ENCODE results near the gene ARHGAP10.
A peak's percentile ranks its signal among the peaks of the same experiment; 100 is the strongest.

The ARHGAP10 gene, protein sequence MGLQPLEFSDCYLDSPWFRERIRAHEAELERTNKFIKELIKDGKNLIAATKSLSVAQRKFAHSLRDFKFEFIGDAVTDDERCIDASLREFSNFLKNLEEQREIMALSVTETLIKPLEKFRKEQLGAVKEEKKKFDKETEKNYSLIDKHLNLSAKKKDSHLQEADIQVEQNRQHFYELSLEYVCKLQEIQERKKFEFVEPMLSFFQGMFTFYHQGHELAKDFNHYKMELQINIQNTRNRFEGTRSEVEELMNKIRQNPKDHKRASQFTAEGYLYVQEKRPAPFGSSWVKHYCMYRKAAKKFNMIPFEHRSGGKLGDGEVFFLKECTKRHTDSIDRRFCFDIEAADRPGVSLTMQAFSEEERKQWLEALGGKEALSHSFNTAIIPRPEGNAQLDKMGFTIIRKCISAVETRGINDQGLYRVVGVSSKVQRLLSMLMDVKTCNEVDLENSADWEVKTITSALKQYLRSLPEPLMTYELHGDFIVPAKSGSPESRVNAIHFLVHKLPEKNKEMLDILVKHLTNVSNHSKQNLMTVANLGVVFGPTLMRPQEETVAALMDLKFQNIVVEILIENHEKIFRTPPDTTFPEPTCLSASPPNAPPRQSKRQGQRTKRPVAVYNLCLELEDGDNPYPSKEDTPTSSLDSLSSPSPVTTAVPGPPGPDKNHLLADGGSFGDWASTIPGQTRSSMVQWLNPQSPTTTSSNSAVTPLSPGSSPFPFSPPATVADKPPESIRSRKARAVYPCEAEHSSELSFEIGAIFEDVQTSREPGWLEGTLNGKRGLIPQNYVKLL

DNA sequence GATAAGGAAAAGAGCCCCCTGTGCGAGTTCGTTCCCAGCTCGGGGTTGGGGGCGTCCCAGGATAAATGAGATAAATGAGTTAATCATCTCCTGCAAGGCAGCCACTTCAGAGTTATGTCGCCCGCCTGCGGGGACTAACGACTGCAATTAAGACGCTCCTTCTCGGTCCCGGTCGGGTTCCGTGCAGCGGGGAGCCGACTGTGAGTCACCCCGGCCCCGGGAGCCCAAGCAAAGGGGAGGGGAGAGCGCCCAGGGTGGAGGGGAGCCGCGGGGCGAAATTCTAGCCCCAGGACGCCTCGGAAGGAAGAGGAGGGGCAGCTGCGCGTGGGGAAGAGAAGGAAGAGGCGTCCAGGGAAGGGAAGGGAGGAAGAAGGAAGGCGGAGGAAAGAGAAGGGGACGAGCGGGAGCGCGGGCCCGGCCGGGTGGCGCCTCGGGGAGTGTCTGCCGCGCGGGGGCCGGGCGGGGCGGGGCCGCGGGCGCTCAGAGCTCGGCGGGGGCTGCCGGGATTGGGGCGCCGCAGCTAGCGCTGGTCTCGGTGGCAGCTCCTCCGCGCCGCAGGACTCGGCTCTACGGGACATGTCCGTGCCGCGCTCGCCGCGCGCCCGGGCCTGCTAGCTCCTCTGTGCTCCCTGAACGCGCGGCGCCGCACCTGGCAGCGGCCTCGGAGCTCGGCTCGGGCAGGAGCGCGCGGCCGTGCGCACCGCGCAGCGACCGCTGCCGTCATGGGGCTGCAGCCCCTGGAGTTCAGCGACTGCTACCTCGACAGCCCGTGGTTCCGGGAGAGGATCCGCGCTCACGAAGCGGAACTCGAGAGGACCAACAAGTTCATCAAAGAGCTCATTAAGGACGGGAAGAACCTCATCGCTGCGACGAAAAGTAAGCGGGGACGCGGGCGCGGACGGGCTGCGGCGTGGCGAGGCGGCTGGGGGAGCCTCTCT is at the start of gene ARHGAP10:
Gene ARHGAP10, plus strand, starts transcription at position 509 of the 938 bp plus-strand sequence. Its CDS starts 214 bp downstream, at position 723.
- TF ChIP-seq TEAD4 (IDR thresholded peaks at IDR 0.05) = peak; percentile 43; the same call in 1 of the 2 replicates
- no peak for TF ChIP-seq CREB1 (IDR thresholded peaks at IDR 0.05; ENCODE audit: low read depth)
- TF ChIP-seq USF1 (IDR thresholded peaks at IDR 0.05) = no peak
- no peak for TF ChIP-seq RAD21 (IDR thresholded peaks at IDR 0.05; ENCODE audit: low read depth)
- 0 out of 2 replicates have a peak, but pooled peaks have one; percentile 37 for TF ChIP-seq ZBTB7A (IDR thresholded peaks at IDR 0.05; ENCODE audit: low read depth)
- peak; percentile 49; the same call in 1 of the 2 replicates for TF ChIP-seq TAF1 (IDR thresholded peaks at IDR 0.05; ENCODE audit: low read depth)

DNA sequence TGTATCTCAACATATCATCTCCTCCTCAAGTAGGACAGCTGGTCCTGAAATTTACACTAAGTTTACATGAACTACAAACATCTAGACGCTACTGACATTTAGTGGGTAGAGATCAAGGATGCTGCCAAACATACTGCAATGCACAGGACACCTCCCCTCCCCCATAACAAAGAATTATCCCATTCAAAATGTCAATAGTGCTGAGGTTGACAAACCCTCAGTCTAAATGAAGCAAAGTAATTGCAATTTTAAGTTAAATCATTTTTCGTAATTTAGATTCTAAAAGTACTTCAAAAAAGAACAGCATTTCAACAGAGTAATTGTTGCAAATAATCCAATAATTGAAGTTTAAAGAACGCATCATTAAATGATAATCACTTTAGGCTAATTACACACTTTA is 49.1 kb upstream of the ARHGAP10 start:
- TF ChIP-seq RAD21 (IDR thresholded peaks at IDR 0.05; ENCODE audit: low read depth) (no peak), REST (IDR thresholded peaks at IDR 0.05; ENCODE audit: low read depth) (no peak), ZBTB7A (IDR thresholded peaks at IDR 0.05; ENCODE audit: low read depth) (no peak), YY1 (IDR thresholded peaks at IDR 0.05; ENCODE audit: low read depth) (no peak), CEBPB (IDR thresholded peaks at IDR 0.05) (no peak), USF1 (IDR thresholded peaks at IDR 0.05) (no peak), EGR1 (IDR thresholded peaks at IDR 0.05) (no peak), FOXM1 (IDR thresholded peaks at IDR 0.05; ENCODE audit: borderline replicate concordance, low read depth) (no peak), EP300 (IDR thresholded peaks at IDR 0.05; ENCODE audit: borderline replicate concordance) (no peak), TCF12 (IDR thresholded peaks at IDR 0.05; ENCODE audit: low read depth) (no peak)

GRCh38 chr4:147683188-147683591 is 48.7 kb upstream of the ARHGAP10 start:
- no peak for TF ChIP-seq NFIC (IDR thresholded peaks at IDR 0.05)
- TF ChIP-seq TCF12 (IDR thresholded peaks at IDR 0.05; ENCODE audit: low read depth) = no peak
- TF ChIP-seq TAF1 (IDR thresholded peaks at IDR 0.05; ENCODE audit: low read depth) = no peak
- no peak for TF ChIP-seq REST (IDR thresholded peaks at IDR 0.05; ENCODE audit: low read depth)
- no peak for TF ChIP-seq USF1 (IDR thresholded peaks at IDR 0.05)
- TF ChIP-seq CEBPB (IDR thresholded peaks at IDR 0.05) = no peak
- no peak for TF ChIP-seq EGR1 (IDR thresholded peaks at IDR 0.05)
- TF ChIP-seq ZBTB7A (IDR thresholded peaks at IDR 0.05; ENCODE audit: low read depth) = no peak
- no peak for TF ChIP-seq TEAD4 (IDR thresholded peaks at IDR 0.05)
- TF ChIP-seq, protein P1, sequence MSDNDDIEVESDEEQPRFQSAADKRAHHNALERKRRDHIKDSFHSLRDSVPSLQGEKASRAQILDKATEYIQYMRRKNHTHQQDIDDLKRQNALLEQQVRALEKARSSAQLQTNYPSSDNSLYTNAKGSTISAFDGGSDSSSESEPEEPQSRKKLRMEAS (IDR thresholded peaks at IDR 0.05) = no peak
- no peak for TF ChIP-seq FOXM1 (IDR thresholded peaks at IDR 0.05; ENCODE audit: borderline replicate concordance, low read depth)
- TF ChIP-seq CREB1 (IDR thresholded peaks at IDR 0.05; ENCODE audit: low read depth) = no peak
